ENCODE measurements around the gene SNPH.

Gene SNPH

DNA sequence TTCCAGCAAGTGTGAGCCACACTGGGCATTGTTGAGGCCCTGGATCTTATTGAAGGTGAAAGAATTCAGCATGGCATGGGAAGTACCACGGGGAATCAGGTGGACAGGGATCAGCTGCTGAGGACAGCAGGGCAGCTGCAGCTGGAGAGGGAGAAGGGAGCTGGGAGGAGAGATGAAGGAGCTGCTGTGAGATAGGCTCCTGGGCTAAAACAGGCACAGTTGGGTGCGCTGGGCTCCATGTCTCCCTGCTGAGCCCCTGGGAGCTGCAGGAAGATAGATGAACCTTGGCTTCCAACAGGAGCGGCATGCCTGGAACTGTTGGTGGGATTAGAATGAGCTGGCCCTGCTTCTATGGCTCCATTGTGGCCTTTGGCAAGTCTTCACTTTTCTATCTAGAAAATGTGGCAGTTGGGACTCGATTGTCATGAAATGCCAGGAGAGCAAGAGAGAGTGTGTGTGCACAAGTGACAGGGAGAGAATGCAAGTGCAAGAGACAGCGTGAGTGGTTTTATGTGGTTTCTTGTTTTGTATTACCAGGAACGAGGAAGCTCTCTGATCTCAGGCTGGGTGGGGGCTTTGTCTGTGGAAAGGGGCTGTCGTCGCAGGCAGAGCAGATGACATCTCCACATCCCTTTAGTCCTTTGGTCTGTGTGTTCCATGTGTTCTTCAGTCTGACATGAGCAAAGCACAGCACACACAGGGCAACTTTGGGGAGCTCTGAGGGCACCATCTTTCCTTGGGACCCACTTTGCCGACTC is 20.4 kb downstream of the SNPH start:
- in situ Hi-C loops (cut with MboI; ENCODE audit: low sequenced_read_pairs): no loop called here

DNA sequence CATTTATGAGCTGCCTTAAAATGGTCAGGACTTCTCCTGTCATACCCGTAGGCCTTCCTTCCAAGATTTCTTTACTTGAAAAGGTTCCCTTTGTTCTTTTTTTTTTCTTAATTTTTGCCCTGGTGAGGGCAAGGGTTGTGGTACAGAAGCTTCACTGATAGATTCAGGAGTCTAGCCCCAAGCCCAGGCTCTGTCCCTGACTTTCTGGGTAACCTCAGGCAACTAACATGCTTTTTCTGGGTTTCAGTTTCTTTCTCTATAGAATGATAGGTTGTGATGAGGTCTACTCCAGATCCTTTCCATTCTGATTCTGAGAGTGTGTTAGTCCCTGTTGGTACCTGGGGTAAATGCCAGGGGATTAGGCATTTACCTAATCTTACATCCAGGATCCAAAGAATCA is 21.2 kb downstream of the SNPH start:
- in situ Hi-C loops (cut with MboI; ENCODE audit: low sequenced_read_pairs): no loop called here

DNA sequence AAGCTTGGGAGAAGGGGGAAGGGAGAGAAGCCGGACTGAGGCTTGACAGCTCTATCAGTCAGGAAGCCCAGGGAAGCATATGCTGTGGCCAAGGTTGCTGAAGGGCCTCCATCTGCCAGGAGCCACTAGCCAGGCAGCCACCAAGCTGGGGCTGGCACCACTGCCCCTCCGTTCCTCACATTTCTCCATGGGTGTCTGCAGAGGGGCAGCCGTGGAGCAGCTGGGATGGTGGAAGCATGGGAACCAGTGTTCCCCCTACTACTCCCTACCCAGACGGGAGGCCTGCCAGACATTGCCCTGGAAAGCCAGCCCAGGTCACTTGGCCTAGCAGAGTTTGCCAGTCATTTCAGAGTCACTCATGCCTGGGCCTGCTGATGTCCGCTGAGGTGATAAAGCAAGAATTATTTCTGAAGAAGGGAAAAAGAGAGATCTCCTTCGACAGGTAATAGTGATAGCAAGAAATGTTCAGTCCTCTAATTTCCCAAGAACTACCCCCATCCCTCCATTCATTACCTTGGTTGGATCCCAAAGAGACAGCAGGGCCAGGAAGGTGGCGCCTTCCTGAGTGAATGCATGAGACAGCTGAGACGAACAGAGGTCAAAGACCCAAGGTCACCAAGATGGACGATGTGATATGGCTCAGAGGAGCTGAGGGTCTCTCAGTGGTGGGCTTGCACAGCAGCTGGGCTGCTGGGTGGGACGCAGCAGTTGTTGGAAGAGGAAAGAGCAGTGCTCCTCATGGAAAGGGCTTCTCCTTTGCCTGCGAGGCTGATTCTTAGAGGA is 21.9 kb downstream of the SNPH start:
- in situ Hi-C loops (cut with MboI; ENCODE audit: low sequenced_read_pairs): no loop called here

DNA sequence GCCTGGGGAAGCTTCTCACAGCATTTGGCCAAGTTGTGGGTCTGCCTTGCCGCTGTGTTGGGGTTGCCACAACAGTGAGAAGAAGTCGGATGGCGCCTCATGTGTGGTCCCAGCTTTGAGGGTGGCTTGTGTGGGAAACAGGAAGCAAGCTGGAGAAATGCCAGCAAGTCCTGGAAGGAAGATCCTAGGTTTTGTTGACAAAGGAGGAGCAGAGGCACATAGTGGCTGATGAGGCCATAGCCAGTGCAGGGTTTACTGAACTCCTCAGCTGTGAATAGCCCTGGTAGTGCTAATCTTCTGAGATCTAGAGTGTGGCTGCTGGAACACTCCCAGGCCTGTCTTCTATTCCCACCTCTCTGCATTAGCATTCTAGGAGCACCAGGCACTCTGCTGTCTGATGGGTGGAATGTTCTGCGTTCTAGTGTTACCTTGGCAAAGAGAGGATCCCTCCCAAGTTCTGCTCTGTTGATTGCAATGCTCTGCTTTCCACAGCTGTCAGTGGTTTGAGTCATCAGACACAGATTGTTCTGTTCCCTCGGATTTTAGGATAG is 25.2 kb downstream of the SNPH start:
- in situ Hi-C loops (cut with MboI; ENCODE audit: low sequenced_read_pairs): no loop called here

DNA sequence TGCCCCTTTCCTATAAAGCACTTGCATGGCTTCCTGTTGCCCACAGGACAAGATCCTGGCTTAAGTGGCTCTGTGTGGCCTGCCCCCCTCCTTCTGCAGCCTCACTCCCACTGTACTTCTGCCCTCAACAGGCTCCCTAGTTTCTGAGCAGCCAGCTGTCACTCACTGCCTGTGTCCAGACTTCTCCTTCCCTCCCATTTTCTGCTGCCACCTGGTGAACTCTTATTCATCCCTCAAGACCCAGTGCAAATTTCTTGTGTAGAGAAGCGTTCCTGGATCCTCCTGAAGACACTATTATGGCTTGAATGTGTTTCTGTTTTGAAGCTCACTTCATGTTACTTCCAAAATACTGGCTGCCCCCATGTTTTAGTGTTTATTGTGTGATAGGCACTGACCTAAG is 26.5 kb downstream of the SNPH start:
- in situ Hi-C loops (cut with MboI; ENCODE audit: low sequenced_read_pairs): no loop called here

DNA sequence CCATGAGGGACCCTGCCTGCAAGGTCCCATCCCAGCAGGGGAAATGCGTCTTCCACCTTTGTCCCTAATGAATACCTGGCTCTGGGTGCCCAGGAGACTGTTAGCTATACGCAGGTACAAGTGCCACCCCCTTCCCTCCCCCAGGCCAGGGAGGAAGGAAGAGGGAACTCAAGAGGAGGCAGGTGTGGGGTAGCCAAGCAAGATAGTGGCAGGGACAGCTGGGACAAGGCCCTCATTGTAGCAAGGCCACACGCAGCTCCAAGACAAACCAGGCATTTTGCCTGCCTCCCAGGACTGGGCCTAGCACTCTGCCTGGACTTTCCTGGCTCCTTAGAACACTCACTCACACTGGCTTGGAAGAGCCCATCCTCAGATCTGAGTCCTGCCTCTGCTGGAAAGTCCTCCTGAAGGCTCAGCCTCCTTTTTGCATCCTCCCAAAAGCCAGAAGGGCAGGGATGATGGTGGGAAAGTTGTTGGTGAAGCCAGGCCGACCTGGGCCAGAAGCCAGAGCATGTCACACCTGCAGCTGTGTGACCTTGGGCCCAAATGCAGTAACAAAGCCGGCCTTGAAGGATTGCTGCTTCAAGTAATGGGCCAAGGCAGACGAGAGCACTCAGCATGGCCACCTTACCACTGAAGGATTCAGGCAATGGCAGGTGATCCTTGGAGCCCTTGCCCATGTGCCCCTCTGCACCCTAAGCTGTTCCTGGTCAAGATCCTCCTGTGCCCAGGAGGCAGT is 27.7 kb downstream of the SNPH start:
- in situ Hi-C loops (cut with MboI; ENCODE audit: low sequenced_read_pairs): no loop called here

DNA sequence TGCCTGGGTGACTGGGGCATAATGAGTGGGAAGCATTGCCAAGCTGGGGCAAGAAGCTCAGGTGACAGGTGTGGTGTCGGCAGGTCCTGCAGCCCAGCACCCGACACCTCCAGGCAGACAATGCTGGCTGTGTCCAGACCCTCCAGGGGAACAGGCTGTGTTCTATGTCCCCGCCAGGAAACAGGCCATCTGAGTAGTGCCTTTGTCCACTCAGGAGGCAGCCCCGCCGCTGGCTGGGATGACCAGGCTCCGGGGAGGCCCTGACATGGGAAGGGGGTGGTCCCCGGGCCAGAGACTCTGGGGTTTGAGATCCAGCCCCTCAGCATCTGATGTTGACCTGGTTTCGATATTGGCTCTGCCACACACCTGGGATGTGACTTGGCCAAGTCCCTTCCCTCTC is 28.4 kb downstream of the SNPH start:
- in situ Hi-C loops (cut with MboI; ENCODE audit: low sequenced_read_pairs): no loop called here

DNA sequence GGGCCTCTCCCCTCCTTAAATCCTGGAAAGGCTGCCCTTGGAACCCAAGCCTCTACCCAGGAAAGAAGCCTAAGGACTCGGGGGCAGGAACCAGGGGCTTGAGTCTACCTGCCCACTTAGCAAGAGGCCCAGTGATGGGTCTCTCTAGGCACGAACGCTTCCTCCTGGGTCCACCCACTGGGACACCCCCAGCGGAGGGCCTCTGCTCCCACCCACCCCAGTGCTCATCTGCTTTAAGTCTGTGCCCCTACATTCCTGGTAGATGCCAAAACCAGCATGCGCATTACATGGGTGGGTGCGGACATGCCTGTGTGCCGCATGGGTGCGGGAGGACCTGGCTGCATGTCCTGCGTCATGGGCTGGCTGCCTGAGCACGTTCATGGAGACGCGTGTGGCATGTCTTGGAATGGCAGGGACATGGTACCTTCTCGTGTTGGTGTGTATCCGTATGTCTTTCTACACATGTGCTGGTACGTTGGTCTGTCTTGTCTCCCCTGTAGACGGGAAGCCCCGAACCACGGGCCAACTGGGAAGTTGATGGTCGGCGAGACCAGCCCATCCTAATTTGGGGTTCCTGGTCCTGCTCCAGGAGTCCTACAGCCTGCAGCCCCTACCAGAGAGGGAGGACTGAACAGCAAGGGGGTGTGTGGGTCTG is 29.3 kb downstream of the SNPH start:
- in situ Hi-C loops (cut with MboI; ENCODE audit: low sequenced_read_pairs): no loop called here

DNA sequence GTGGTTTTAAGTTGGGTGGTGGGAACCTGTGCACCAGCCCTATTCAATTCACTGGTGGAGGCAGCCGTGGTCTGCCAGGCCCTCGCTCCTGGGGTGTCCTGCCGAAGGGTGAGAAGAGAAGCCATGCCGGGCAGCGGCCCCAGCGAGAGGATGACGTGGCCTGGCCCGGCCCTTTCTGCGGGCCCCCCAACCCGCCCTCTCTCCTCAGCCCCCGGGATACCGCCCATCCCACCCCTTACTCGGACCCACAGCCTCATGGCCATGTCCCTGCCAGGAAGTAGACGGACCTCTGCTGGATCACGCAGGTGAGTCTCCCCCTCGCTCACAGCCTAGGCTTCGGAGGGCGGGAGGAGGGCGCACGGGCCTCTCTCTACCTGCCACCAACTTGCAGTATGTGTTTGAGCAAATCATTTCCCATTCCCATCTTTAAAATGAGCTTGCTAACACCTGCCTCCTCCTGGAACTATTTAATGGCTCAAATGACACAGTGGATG is 30.1 kb downstream of the SNPH start:
- in situ Hi-C loops (cut with MboI; ENCODE audit: low sequenced_read_pairs): no loop called here

DNA sequence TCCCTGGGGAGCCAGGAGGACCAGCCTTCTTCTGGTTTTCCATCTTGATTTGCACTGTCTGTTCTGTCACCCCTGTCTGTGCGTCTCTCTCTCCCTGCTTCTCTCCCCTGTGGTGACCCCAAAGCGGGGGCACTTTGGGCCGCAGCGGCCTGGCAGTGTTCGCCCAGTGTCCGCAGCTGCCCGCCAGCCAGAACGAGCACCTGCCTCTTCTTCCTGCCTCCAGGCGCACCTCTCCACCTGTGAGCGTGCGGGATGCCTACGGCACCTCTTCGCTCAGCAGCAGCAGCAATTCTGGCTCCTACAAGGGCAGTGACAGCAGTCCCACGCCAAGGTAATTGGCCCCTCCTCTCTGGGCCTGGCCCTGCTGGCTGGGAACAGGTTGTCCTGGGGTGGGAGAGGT is 30.8 kb downstream of the SNPH start:
- in situ Hi-C loops (cut with MboI; ENCODE audit: low sequenced_read_pairs): no loop called here

DNA sequence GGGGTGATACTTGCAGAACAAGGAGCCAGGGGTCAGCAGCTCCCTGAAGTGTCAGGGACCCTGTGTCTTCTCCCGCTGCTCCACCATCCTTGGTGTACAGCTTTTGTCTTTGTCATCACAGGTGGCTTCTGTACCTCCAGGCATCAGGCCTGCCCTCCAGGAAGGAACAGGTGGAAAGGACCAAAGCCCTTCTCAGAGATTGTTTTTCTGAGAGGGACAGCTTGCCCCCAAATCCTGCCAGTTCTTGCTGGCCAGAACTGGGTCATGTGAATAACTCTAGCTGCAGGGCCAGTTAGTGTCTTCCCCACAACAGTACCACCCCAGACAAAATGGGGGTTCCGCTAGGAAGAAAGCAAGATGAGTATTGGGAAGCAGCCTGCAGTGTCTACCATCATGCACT is 31.4 kb downstream of the SNPH start:
- in situ Hi-C loops (cut with MboI; ENCODE audit: low sequenced_read_pairs): no loop called here

DNA sequence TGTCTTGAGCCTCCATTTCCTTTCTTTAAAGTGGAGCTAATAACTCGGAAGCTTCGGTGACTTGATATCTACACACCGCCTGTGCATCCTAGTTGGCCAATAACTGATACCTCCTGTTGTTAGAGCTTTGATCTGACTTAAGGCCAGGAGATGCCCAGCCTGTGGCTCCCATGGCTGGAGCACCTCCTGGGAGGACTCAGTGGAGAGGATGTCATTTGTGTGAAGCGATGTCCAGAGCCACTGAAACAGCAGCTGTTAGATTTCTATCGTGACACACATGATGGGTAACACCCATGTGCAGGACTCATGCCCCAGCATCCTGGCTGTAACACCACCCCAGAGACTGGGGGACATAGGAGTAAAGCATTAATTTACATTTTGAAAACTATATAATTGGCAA is 32.1 kb downstream of the SNPH start:
- in situ Hi-C loops (cut with MboI; ENCODE audit: low sequenced_read_pairs): no loop called here

DNA sequence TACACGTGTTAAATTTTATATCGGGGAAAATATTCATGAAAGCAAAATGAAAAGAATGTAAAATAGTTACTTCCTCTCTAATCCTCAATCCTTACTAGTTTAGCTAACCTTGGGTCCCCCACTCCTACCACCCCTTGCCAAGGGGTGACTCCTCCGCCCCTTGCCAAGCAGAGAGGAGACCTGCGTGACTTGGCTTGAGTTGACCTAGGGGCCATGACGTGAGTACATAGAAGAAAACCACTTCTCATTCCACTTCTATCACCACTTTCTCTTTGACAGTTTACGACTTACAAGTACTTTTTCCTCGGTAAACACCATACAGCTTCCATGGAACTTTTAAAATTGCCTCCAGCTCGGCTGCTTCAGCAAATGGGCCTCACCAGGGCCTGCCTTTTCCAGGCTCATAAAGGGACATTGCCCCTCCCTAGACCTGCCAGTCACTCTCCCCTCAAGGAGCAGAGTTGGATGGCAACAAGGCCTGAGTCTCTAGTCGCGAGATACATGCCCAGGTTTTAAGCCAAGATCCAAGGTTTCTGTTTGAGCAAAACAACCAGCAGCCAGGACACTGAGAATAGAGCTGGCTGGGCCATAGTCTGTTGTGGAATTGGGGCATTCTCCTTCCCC is 32.9 kb downstream of the SNPH start:
- in situ Hi-C loops (cut with MboI; ENCODE audit: low sequenced_read_pairs): no loop called here

DNA sequence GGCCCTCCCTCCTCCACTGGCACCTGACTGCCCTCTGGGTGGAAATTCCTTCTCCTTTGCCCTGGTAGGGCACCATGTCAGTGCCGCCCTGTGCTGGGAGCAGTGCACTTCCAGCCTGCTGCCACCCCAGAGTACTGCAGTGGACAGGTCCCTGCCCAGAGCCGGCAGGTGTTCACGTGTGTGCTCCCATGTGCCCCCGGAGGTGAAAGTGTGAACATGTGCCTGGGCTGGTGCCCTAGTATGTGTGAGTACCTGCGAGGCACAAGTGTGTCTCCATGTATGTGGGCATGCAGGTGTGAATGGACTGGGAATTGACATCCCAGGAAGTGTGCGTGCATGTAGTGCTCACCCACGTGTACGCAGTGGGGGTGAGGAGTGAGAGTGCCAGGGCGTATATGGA is 33.4 kb downstream of the SNPH start:
- in situ Hi-C loops (cut with MboI; ENCODE audit: low sequenced_read_pairs): no loop called here

DNA sequence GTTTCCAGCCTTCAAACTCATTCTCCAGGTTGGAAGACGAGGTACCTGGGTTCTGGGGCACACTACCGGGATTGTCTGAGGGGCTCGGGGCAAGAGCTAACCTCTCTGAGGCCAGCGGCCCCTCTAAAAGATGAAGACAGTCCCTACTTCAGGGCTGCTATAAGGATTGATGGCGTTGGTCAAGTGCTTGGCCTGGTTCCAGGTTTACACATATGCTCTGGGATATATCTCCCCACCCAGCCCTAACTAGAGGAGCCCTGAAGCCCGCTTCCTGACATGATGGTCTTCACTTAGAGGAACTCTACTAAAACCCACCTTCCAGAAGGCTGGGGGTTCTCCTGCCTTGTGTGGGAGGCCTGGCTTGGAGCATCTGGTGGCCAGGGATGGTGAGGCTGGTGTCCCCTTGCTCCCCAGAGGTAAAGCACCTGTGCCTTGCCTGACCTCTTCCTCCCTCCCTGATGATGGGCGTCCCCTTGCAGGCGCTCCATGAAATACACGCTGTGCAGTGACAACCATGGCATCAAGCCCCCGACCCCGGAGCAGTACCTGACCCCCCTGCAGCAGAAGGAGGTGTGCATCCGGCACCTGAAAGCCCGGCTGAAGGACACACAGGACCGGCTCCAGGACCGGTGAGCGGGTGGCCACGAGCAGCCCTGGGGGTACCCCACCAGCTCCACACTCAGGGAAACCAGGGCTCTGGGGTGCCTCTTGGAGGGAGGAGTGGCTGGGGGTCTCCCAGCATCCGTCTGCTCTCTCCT is 34.2 kb downstream of the SNPH start:
- in situ Hi-C loops (cut with MboI; ENCODE audit: low sequenced_read_pairs): no loop called here

DNA sequence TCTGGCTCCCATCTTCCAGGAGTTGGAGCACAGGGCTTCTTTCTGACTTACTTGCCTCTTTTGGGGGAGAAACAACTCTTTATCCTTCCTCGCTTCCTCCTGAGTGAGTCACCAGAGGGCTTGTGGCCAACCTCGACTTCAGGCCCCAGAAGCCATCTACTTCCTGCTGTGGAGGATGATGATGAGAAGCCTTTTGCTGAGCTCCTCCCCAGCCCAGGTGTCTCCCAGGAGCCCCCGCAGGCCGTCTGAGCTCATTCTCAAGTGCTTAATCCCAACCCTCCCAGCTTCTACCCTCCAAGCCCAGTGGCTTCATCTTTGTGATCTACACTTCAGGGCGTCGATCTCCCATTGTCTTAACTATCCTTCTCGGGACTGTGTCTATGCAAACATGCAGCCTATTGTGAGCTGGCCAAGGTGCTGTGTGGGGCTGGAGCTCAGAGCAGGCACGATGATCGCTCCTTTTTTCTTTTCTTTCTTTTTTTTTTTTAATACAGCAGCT is 35.0 kb downstream of the SNPH start:
- in situ Hi-C loops (cut with MboI; ENCODE audit: low sequenced_read_pairs): no loop called here

DNA sequence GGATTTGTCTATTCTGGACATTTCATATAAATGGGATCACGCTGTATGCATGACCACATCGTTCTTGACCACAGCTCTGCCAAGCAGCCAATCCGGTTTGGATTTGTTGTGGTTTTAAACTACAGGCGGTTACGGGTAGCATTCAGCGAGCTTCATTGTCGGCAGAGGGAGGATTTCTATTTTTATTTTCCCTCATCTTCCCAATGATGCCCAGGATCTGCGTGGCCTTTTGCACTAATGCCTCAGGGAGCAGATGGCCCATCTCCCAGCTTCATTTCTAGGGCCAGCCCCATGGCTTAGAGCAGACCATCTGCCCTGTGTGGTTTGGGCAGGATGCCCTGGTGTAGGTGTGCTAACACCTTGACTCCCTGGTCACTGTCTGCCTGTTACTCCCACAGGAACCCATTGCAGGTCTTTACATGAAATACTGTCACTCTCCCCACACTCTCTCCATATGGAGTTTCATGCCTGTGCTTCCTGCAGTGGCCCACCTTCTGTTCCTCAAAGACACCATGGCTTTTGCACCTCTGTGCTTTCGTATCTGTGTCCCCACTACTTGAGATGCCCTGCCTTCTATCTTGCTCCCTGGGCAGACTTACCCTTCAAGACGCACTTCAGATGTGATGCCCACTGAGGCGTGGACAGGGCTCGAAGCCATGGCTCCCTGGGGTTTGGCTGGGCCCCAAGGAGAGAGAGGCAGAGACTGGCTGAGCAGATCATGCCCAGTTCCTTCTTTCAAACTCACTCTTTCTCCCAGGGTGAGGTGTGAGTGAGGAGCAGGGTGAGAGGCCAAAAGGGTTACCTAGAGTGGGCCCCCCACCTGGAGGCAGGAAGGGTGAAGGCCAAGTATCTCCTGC is 36.8 kb downstream of the SNPH start:
- in situ Hi-C loops (cut with MboI; ENCODE audit: low sequenced_read_pairs): no loop called here

DNA sequence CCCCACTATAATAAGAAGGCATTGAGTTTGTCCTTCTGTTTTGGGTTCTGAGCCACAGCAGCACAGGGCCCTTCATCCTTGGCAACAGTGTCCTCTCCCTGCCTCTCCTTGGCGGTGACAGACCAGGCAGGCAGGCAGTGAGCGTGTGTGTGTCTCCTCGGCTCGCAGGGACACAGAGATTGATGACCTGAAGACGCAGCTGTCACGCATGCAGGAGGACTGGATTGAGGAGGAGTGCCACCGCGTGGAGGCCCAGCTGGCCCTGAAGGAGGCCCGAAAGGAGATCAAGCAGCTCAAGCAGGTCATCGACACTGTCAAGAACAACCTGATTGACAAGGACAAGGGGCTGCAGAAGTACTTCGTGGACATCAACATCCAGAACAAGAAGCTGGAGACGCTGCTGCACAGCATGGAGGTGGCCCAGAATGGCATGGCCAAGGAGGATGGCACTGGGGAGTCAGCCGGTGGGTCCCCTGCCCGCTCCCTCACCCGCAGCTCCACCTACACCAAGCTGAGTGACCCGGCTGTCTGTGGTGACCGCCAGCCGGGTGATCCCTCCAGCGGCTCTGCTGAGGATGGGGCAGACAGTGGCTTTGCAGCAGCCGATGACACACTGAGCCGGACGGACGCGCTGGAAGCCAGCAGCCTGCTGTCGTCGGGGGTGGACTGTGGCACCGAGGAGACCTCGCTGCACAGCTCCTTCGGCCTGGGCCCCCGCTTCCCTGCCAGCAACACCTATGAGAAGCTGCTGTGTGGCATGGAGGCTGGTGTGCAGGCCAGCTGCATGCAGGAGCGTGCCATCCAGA is 38.8 kb downstream of the SNPH start:
- in situ Hi-C loops (cut with MboI; ENCODE audit: low sequenced_read_pairs): no loop called here
